Neural progenitor cell (in vitro differentiated cells): ENCODE measurements around the gene NCAM1. TPM values are rescaled to one million over a fixed set of nuclear protein-coding genes. Genes with fewer than 3 reads are reported as not detected.

Source experiments
- DNase-seq: peaks from one replicate; pipeline ENCODE4 v3.0.0-alpha.2; 2016; ENCODE audit warnings: low spot score
- H2AFZ ChIP-seq: fragments of 200-600 bp; sonication (generic); replicated peaks from 2 replicates; pipeline ENCODE4 v1.6.1; 2016; ENCODE audit warnings: antibody characterized with exemption
- H3F3A ChIP-seq: fragments of 200-600 bp; sonication (generic); 2 replicates; pipeline ENCODE4 v1.6.1; 2016; ENCODE audit warnings: antibody characterized with exemption, low read depth
- H3K27ac ChIP-seq: fragments of 200-600 bp; sonication (generic); 2 replicates; pipeline ENCODE4 v1.5.1; 2016; ENCODE audit warnings: mild to moderate bottlenecking
- H3K27me3 ChIP-seq: fragments of 200-600 bp; sonication (generic); 2 replicates; pipeline ENCODE4 v1.6.1; 2016; ENCODE audit warnings: mild to moderate bottlenecking, moderate library complexity
- H3K36me3 ChIP-seq: fragments of 200-600 bp; sonication (generic); 2 replicates; pipeline ENCODE4 v1.5.1; 2016
- H3K4me1 ChIP-seq: fragments of 200-600 bp; sonication (generic); 2 replicates; pipeline ENCODE4 v1.6.1; 2016; ENCODE audit warnings: mixed run types
- H3K4me2 ChIP-seq: fragments of 200-600 bp; sonication (generic); 2 replicates; pipeline ENCODE4 v1.6.1; 2016
- H3K4me3 ChIP-seq: fragments of 200-600 bp; sonication (generic); 2 replicates; pipeline ENCODE4 v1.5.1; 2016
- H3K79me2 ChIP-seq: fragments of 200-600 bp; sonication (generic); 2 replicates; pipeline ENCODE4 v1.6.1; 2016; ENCODE audit warnings: low read depth
- H3K9ac ChIP-seq: fragments of 200-600 bp; sonication (generic); 2 replicates; pipeline ENCODE4 v1.6.1; 2016
- H3K9me3 ChIP-seq: fragments of 200-600 bp; sonication (generic); 2 replicates; pipeline ENCODE4 v1.5.1; 2016; ENCODE audit warnings: low read depth
- H4K20me1 ChIP-seq: fragments of 200-600 bp; sonication (generic); 2 replicates; pipeline ENCODE4 v1.6.1; 2016; ENCODE audit warnings: low read depth
- H3K27ac Mint-ChIP-seq: 3 replicates; pipeline ENCODE4 v1.8.0; 2021; ENCODE audit warnings: mixed read lengths
- H3K27me3 Mint-ChIP-seq: 2 replicates; pipeline ENCODE4 v1.8.0; 2022; ENCODE audit warnings: low read depth, mild to moderate bottlenecking, inconsistent platforms, moderate library complexity, mixed read lengths; ENCODE audit not compliant: insufficient read depth
- H3K36me3 Mint-ChIP-seq: 3 replicates; pipeline ENCODE4 v1.8.0; 2021; ENCODE audit warnings: mixed read lengths
- H3K4me1 Mint-ChIP-seq: 3 replicates; pipeline ENCODE4 v1.8.0; 2021; ENCODE audit warnings: mixed read lengths
- H3K4me3 Mint-ChIP-seq: 3 replicates; pipeline ENCODE4 v1.8.0; 2021; ENCODE audit warnings: mild to moderate bottlenecking, moderate library complexity, mixed read lengths
- H3K9me3 Mint-ChIP-seq: 3 replicates; pipeline ENCODE4 v1.8.0; 2020; ENCODE audit warnings: mixed read lengths
- EZH2 ChIP-seq: fragments of 200-600 bp; sonication (generic); IDR thresholded peaks from 2 replicates; pipeline ENCODE4 v1.6.1; 2017; ENCODE audit warnings: antibody characterized with exemption, mild to moderate bottlenecking, moderate library complexity
- EZH2phosphoT487 ChIP-seq: fragments of 200-600 bp; sonication (generic); IDR thresholded peaks from 2 replicates; pipeline ENCODE4 v1.6.1; 2017; ENCODE audit warnings: antibody characterized with exemption
- total RNA-seq: library from RNA; depleted of rRNA; stranded (reverse); fragments of >200 nt; gene quantifications from 2 replicates; pipeline ENCODE4 v1.2.3, GENCODE V29; 2015; ENCODE audit warnings: low replicate concordance
- TF ChIP-seq, protein P1 (sequence below): fragments of 200-600 bp; sonication (generic); IDR thresholded peaks from 2 replicates; pipeline ENCODE4 v1.5.1; 2017; ENCODE audit warnings: antibody characterized with exemption, mild to moderate bottlenecking

Gene NCAM1
- total RNA-seq, 1 donor from 2014 or later, result 17.5 TPM

- Mint-ChIP-seq H3K27ac (no peak overlapping the region), H3K27me3 (no peaks in the 10 kb centered on the region), H3K4me3 (no peak overlapping the region), H3K9me3 (no peaks in the 10 kb centered on the region), H3K36me3 (peaks cover 3% of the 10 kb centered on the region), H3K4me1 (peaks cover 11% of the 10 kb centered on the region)
- H3K27ac ChIP-seq, result no peak overlapping the region
- H3K9ac ChIP-seq, result no peak overlapping the region
- no peak overlapping the region for H3K4me2 ChIP-seq
- H2AFZ ChIP-seq, result no peak overlapping the region
- DNase-seq, result no peak
- H3K4me3 ChIP-seq, result no peak overlapping the region
- TF ChIP-seq, protein P1, sequence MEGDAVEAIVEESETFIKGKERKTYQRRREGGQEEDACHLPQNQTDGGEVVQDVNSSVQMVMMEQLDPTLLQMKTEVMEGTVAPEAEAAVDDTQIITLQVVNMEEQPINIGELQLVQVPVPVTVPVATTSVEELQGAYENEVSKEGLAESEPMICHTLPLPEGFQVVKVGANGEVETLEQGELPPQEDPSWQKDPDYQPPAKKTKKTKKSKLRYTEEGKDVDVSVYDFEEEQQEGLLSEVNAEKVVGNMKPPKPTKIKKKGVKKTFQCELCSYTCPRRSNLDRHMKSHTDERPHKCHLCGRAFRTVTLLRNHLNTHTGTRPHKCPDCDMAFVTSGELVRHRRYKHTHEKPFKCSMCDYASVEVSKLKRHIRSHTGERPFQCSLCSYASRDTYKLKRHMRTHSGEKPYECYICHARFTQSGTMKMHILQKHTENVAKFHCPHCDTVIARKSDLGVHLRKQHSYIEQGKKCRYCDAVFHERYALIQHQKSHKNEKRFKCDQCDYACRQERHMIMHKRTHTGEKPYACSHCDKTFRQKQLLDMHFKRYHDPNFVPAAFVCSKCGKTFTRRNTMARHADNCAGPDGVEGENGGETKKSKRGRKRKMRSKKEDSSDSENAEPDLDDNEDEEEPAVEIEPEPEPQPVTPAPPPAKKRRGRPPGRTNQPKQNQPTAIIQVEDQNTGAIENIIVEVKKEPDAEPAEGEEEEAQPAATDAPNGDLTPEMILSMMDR, result no peak
- no peak for TF ChIP-seq EZH2phosphoT487
- no peak for TF ChIP-seq EZH2
- H3F3A ChIP-seq, result peaks cover 6% of the 10 kb centered on the region
- H3K79me2 ChIP-seq, result no peaks in the 10 kb centered on the region
- H4K20me1 ChIP-seq, result no peaks in the 10 kb centered on the region
- H3K27me3 ChIP-seq, result no peaks in the 10 kb centered on the region
- no peaks in the 10 kb centered on the region for H3K36me3 ChIP-seq
- peaks cover 5% of the 10 kb centered on the region for H3K4me1 ChIP-seq
- no peaks in the 10 kb centered on the region for H3K9me3 ChIP-seq
Observed at GRCh38 chr11:113255096-113255495, 293.9 kb downstream of the NCAM1 start.

DNA sequence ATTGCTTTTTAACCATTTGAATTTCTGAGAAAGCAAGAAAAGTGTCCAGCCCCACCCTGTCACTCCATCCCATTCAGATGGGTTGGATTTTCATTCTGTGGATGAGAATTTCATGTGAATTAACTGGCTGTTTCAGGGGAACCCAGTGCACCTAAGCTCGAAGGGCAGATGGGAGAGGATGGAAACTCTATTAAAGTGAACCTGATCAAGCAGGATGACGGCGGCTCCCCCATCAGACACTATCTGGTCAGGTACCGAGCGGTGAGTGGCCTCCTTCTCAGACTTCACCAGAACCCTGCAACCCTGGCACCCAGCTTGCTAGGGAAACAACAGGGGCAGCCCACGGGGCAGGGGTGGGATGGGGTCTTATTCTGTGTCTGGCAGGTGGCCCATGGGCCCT lies 294.5 kb downstream of the NCAM1 start:
- Histone ChIP-seq H3K36me3 (no peaks in the 10 kb centered on the region), H3K79me2 (no peaks in the 10 kb centered on the region), H3K27ac (no peak overlapping the region), H3K4me2 (no peak overlapping the region), H3K9me3 (no peaks in the 10 kb centered on the region), H3K4me1 (no peaks in the 10 kb centered on the region), H2AFZ (no peak overlapping the region), H4K20me1 (no peaks in the 10 kb centered on the region), H3K4me3 (no peak overlapping the region), H3K27me3 (no peaks in the 10 kb centered on the region), H3F3A (no peaks in the 10 kb centered on the region), H3K9ac (no peak overlapping the region)
- Mint-ChIP-seq H3K4me3 (no peak overlapping the region), H3K36me3 (peaks cover 6% of the 10 kb centered on the region), H3K4me1 (peaks cover 7% of the 10 kb centered on the region), H3K9me3 (no peaks in the 10 kb centered on the region), H3K27me3 (no peaks in the 10 kb centered on the region), H3K27ac (no peak overlapping the region)
- TF ChIP-seq EZH2phosphoT487, result no peak
- DNase-seq, result no peak

- H3K4me1 ChIP-seq, result no peaks in the 10 kb centered on the region
- H3K4me3 Mint-ChIP-seq, result no peak overlapping the region
- no peaks in the 10 kb centered on the region for H3K9me3 Mint-ChIP-seq
Observed at GRCh38 chr11:113256431-113257202, 295.4 kb downstream of the NCAM1 start.

GRCh38 chr11:113260096-113260425 lies 298.8 kb downstream of the NCAM1 start:
- H3K4me3 Mint-ChIP-seq, result no peak overlapping the region
- no peak overlapping the region for H3K4me2 ChIP-seq
- no peak overlapping the region for H2AFZ ChIP-seq
- no peaks in the 10 kb centered on the region for H3K36me3 ChIP-seq
- H3K27me3 ChIP-seq, result no peaks in the 10 kb centered on the region
- H3K9me3 Mint-ChIP-seq, result no peaks in the 10 kb centered on the region
- peaks cover 12% of the 10 kb centered on the region for H3K36me3 Mint-ChIP-seq
- no peaks in the 10 kb centered on the region for H3F3A ChIP-seq
- no peaks in the 10 kb centered on the region for H3K9me3 ChIP-seq
- H3K27ac ChIP-seq, result no peak overlapping the region
- DNase-seq, result no peak
- H3K79me2 ChIP-seq, result no peaks in the 10 kb centered on the region
- H3K27ac Mint-ChIP-seq, result no peak overlapping the region
- H4K20me1 ChIP-seq, result no peaks in the 10 kb centered on the region
- TF ChIP-seq, protein P1, result no peak
- TF ChIP-seq EZH2, result no peak
- TF ChIP-seq EZH2phosphoT487, result no peak
- peaks cover 2% of the 10 kb centered on the region for H3K4me1 Mint-ChIP-seq
- H3K27me3 Mint-ChIP-seq, result no peaks in the 10 kb centered on the region
- no peak overlapping the region for H3K4me3 ChIP-seq
- H3K9ac ChIP-seq, result no peak overlapping the region
- H3K4me1 ChIP-seq, result no peaks in the 10 kb centered on the region

More at GRCh38 chr11:113256431-113257202, 295.4 kb downstream of the NCAM1 start:
- no peaks in the 10 kb centered on the region for H3K79me2 ChIP-seq
- no peak overlapping the region for H3K9ac ChIP-seq
- H3K27ac ChIP-seq, result no peak overlapping the region
- no peaks in the 10 kb centered on the region for H3K27me3 ChIP-seq
- no peaks in the 10 kb centered on the region for H3F3A ChIP-seq
- Mint-ChIP-seq H3K36me3 (peaks cover 12% of the 10 kb centered on the region), H3K27me3 (no peaks in the 10 kb centered on the region), H3K4me1 (peaks cover 7% of the 10 kb centered on the region), H3K27ac (peak overlapping the region; percentile 6)
- no peak for DNase-seq
- H3K9me3 ChIP-seq, result no peaks in the 10 kb centered on the region
- no peak overlapping the region for H2AFZ ChIP-seq
- H4K20me1 ChIP-seq, result no peaks in the 10 kb centered on the region
- H3K4me3 ChIP-seq, result no peak overlapping the region
- no peak overlapping the region for H3K4me2 ChIP-seq
- TF ChIP-seq, protein P1, result no peak
- no peak for TF ChIP-seq EZH2phosphoT487
- no peak for TF ChIP-seq EZH2
- no peaks in the 10 kb centered on the region for H3K36me3 ChIP-seq
